HepG2 (cell line): Measurements from ENCODE around the gene RNU11. TPM values are rescaled to one million over a fixed set of nuclear protein-coding genes. Genes with fewer than 3 reads are reported as not detected.
"Not testable (repeated sequence)": the region's sequence is repeated elsewhere in the genome, so short reads cannot be mapped to it uniquely, and the experiment has no call there.

Experiments used
- ATAC-seq: fragments of 200-7000 bp; cut with Tn5 transposase; 3 replicates; pipeline ENCODE4 v1.9.1; 2020; ENCODE audit warnings: mild to moderate bottlenecking, moderate library complexity
- BruUV-seq: library from RNA; stranded (reverse); fragments of 400-500 nt; replicated peaks from 2 replicates; lab custom pipeline; 2021; lab: Mats Ljungman, UMichigan
- CTCF ChIA-PET: fragments of 300-600 bp; formaldehyde crosslinking; extraction: SDS; loops from one replicate; lab custom pipeline; 2021; ENCODE audit warnings: low total read pairs, inconsistent platforms, low intra/inter-chr PET ratio; lab: Yijun Ruan, JAX
- POLR2A ChIA-PET: fragments of 350-600 bp; sonication (Branson Sonifier 250); formaldehyde crosslinking; loops from one replicate; lab custom pipeline; 2020; ENCODE audit warnings: antibody characterized with exemption, inconsistent platforms; lab: Yijun Ruan, JAX
- DNase-seq: peaks from one replicate; pipeline ENCODE4 v3.0.0-alpha.2; 2015; ENCODE audit warnings: low spot score
- FAIRE-seq: peaks from 3 replicates; lab custom pipeline; 2011; peaks lifted over from hg19 to GRCh38; lab: Jason Lieb, UNC
- H2AFZ ChIP-seq: one replicate; pipeline ENCODE4 v1.6.1; 2011; ENCODE audit warnings: low read length, inconsistent platforms
- H3K27ac ChIP-seq: fragments of 300-600 bp; 3 replicates; pipeline ENCODE4 v1.8.0; 2011; ENCODE audit warnings: mixed run types, mild to moderate bottlenecking, mixed read lengths, low read length, inconsistent platforms; ENCODE audit not compliant: insufficient read depth; ENCODE audit errors: extremely low read length
- H3K27me3 ChIP-seq, 2 experiments: fragments of 200-600 bp in 1 of 2; 2 replicates in 1 of 2; 3 replicates in 1 of 2; pipeline versions ENCODE4 v1.6.0 to v1.8.0; 2011; ENCODE audit warnings: low read length in 2 of 2, mild to moderate bottlenecking in 2 of 2, moderate library complexity in 2 of 2, inconsistent platforms in 1 of 2; ENCODE audit not compliant: insufficient read depth in 2 of 2, control insufficient read depth in 1 of 2
- H3K36me3 ChIP-seq, 2 experiments: fragments of 200-600 bp in 1 of 2; replicated peaks in 1 of 2; 2 replicates in 1 of 2; 3 replicates in 1 of 2; pipeline versions ENCODE4 v1.5.1 to v1.8.0; 2011; ENCODE audit warnings: low read length in 2 of 2, inconsistent platforms in 1 of 2; ENCODE audit not compliant: insufficient read depth in 2 of 2, control insufficient read depth in 1 of 2
- H3K4me1 ChIP-seq: 2 replicates; pipeline ENCODE4 v1.5.1; 2012; ENCODE audit warnings: low read length, inconsistent platforms; ENCODE audit not compliant: insufficient read depth
- H3K4me2 ChIP-seq: 2 replicates; pipeline ENCODE4 v1.6.0; 2011; ENCODE audit warnings: low read depth, low read length, inconsistent platforms
- H3K4me3 ChIP-seq, 3 experiments: fragments of 200-600 bp in 1 of 3; sonication (generic), shearing (Covaris generic) in 1 of 3; replicated peaks in 1 of 3; 2 replicates each; pipeline ENCODE4 v1.5.1; 2011 to 2016; ENCODE audit warnings: low read length in 3 of 3, inconsistent platforms in 2 of 3, low read depth in 2 of 3, mild to moderate bottlenecking in 2 of 3, control low read depth in 1 of 3, mixed read lengths in 1 of 3; ENCODE audit not compliant: insufficient read depth in 1 of 3
- H3K79me2 ChIP-seq: one replicate; pipeline ENCODE4 v1.6.1; 2011; ENCODE audit warnings: low read length, inconsistent platforms; ENCODE audit not compliant: insufficient read depth
- H3K9ac ChIP-seq: 2 replicates; pipeline ENCODE4 v1.6.0; 2011; ENCODE audit warnings: mild to moderate bottlenecking, low read depth, low read length, inconsistent platforms; ENCODE audit not compliant: insufficient read depth
- H3K9me3 ChIP-seq: 2 replicates; pipeline ENCODE4 v1.5.1; 2012; ENCODE audit warnings: mild to moderate bottlenecking, low read length
- H4K20me1 ChIP-seq: 2 replicates; pipeline ENCODE4 v1.6.0; 2011; ENCODE audit warnings: inconsistent platforms, mild to moderate bottlenecking, low read length, moderate library complexity; ENCODE audit not compliant: insufficient read depth
- CEBPB ChIP-seq: IDR thresholded peaks from 2 replicates; pipeline ENCODE4 v1.6.1; 2011; ENCODE audit warnings: low read depth, low read length, improper control_type of control experiment, borderline replicate concordance
- CEBPG ChIP-seq: IDR thresholded peaks from 2 replicates; pipeline ENCODE4 v1.6.1; 2016
- NR0B2 ChIP-seq: sonication (generic); formaldehyde crosslinking; IDR thresholded peaks from 2 replicates; pipeline ENCODE4 v1.4.0; 2020; ENCODE audit warnings: mild to moderate bottlenecking, missing genetic modification reagents
- SETDB1 ChIP-seq: sonication (generic); formaldehyde crosslinking; IDR thresholded peaks from 2 replicates; pipeline ENCODE4 v1.5.1; 2020; ENCODE audit warnings: missing genetic modification reagents, mild to moderate bottlenecking, borderline replicate concordance
- SP4 ChIP-seq: sonication (generic); formaldehyde crosslinking; IDR thresholded peaks from 2 replicates; pipeline ENCODE4 v1.8.1; 2023; ENCODE audit warnings: mild to moderate bottlenecking, missing genetic modification reagents
- ZMYM3 ChIP-seq: sonication (generic); formaldehyde crosslinking; IDR thresholded peaks from 2 replicates; pipeline ENCODE4 v1.5.1; 2020; ENCODE audit warnings: mild to moderate bottlenecking, missing genetic modification reagents
- ZNF121 ChIP-seq: sonication (generic); formaldehyde crosslinking; IDR thresholded peaks from 2 replicates; pipeline ENCODE4 v1.5.0; 2020; ENCODE audit warnings: mild to moderate bottlenecking, missing genetic modification reagents
- ZNF501 ChIP-seq: sonication (generic); formaldehyde crosslinking; IDR thresholded peaks from 2 replicates; pipeline ENCODE4 v1.5.1; 2020; ENCODE audit warnings: mild to moderate bottlenecking, moderate library complexity, missing genetic modification reagents
- ZNF598 ChIP-seq: sonication (generic); formaldehyde crosslinking; IDR thresholded peaks from 2 replicates; pipeline ENCODE4 v1.5.1; 2020; ENCODE audit warnings: mild to moderate bottlenecking, missing genetic modification reagents, borderline replicate concordance
- ZNF770 ChIP-seq: sonication (generic); formaldehyde crosslinking; IDR thresholded peaks from 2 replicates; pipeline ENCODE4 v1.5.0; 2020; ENCODE audit warnings: mild to moderate bottlenecking, missing genetic modification reagents
- ZNF800 ChIP-seq: sonication (generic); formaldehyde crosslinking; IDR thresholded peaks from 2 replicates; pipeline ENCODE4 v1.4.0; 2020; ENCODE audit warnings: missing genetic modification reagents
- WGBS: methylation state at CpG from one replicate; pipeline ENCODE4 v1.1.6; 2017; ENCODE audit warnings: low lambda C conversion rate; 5-methylcytosine and 5-hydroxymethylcytosine counted together
- in situ Hi-C: cut with HindIII; loops from 2 replicates; pipeline ENCODE4 v1.10.0; 2017; ENCODE audit warnings: low pct_unique_long_range_greater_than_20kb; ENCODE audit not compliant: extremely low pct_ligation_motif_present
- intact Hi-C: fragments of 100-400 bp; cut with micrococcal nuclease; formaldehyde crosslinking; loops from one replicate; pipeline ENCODE4 v1.10.0; 2022; ENCODE audit not compliant: unreplicated experiment
- polyA plus RNA-seq, 8 experiments: library from polyadenylated mRNA; depleted of rRNA in 3 of 8; stranded (reverse) in 7 of 8; unstranded in 1 of 8; fragments of >200 nt; fragmentation: Illumina TruSeq in 4 of 8; extraction: Trizol in 4 of 8; gene quantifications; 2 replicates each; pipeline versions ENCODE4 v1.2.1 to v1.2.3, GENCODE V29; 2011 to 2016; ENCODE audit warnings: low read depth in 4 of 8, missing spikeins in 1 of 8, mixed read lengths in 1 of 8; ENCODE audit not compliant: insufficient read depth in 1 of 8
- total RNA-seq, 5 experiments: library from RNA; depleted of rRNA; stranded (reverse); fragments of >200 nt; fragmentation: Illumina TruSeq; extraction: Trizol; gene quantifications; 2 replicates each; pipeline ENCODE4 v1.2.3, GENCODE V29; 2016; ENCODE audit warnings: low read depth in 1 of 5

Gene RNU11
- total and polyA plus RNA-seq, 2 of the 13 experiments (the other 11 are each of a cell fraction or from before 2014, with no cell fraction given), result not detected

- TF ChIP-seq ZNF501 (CRISPR knock-in tag), result peak; percentile 7; the same call in 1 of the 2 replicates
- TF ChIP-seq SP4 (CRISPR knock-in tag), result no peak
- no peak for TF ChIP-seq NR0B2 (CRISPR knock-in tag)
- TF ChIP-seq ZNF598 (CRISPR knock-in tag), result no peak
- TF ChIP-seq SETDB1 (CRISPR knock-in tag), result no peak
- TF ChIP-seq ZNF800, result no peak
Observed at GRCh38 chr1:28648008-28648473, 359 bp upstream of the RNU11 start (continued).

- H2AFZ ChIP-seq, H4K20me1 ChIP-seq, in situ Hi-C loops, H3K79me2 ChIP-seq, CTCF ChIA-PET, H3K9me3 ChIP-seq, H3K4me3 ChIP-seq, H3K4me2 ChIP-seq, ATAC-seq, H3K9ac ChIP-seq, DNase-seq, H3K27me3 ChIP-seq, BruUV-seq, FAIRE-seq, H3K27ac ChIP-seq, H3K36me3 ChIP-seq: not testable (repeated sequence)
- POLR2A ChIA-PET, result interaction anchor here (1.1 to 1.6 kb wide), 3 partner anchors 10 to 83 kb away, joined by 3 to 6 read pairs (median 5); partner anchors contain the start of genes GMEB1, TAF12 and YTHDF2
- WGBS, result 30% methylated on average over 13 of the region's 13 CpGs
- H3K4me1 ChIP-seq, result peaks cover 31% of the 10 kb centered on the region
- intact Hi-C loops, result loop anchor here (5.0 kb wide), 1 partner anchor 136 kb away; no protein-coding TSS in a partner anchor
- peak; percentile 83 for TF ChIP-seq ZNF121 (CRISPR knock-in tag)
- peak; percentile 22; the same call in 1 of the 2 replicates for TF ChIP-seq CEBPB
- TF ChIP-seq ZMYM3 (CRISPR knock-in tag), result peak; percentile 47; the same call in 1 of the 2 replicates
- peak; percentile 26; the same call in 1 of the 2 replicates for TF ChIP-seq CEBPG (CRISPR knock-in tag)
- TF ChIP-seq ZNF770, result peak; percentile 68; the same call in 1 of the 2 replicates
Observed at GRCh38 chr1:28653063-28653462, 4.7 kb downstream of the RNU11 start.
